ENCODE results near the gene NPPA.

Gene NPPA

GRCh38 chr1:11835441-11836225, 11.9 kb downstream of the NPPA start:
- peaks cover 89% of the 10 kb centered on the region for H3K36me3 ChIP-seq (ENCODE audit: insufficient read depth, insufficient read length, low read length)

DNA sequence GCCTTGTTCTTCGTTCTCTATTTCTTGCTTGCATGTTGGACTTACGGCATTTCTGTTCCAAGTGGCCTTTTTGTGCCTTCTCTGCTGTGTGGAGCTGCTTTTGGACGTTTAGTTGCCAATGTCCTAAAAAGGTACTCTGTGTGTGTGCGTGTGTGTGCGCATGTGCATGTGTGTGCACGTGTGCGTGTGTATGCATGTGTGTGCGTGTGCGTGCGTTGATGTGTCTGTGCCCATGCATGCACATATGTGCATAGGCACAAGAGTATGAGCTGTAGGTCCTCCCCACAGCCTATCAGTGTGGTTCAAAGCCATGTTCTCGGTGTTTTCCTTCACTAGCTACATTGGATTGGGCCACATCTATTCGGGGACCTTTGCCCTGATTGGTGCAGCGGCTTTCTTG, 13.7 kb downstream of the NPPA start:
- no peak for TF ChIP-seq SUZ12 (IDR thresholded peaks at IDR 0.05; ENCODE audit: extremely low read depth, insufficient read depth, insufficient read length)
- TF ChIP-seq YY1 (IDR thresholded peaks at IDR 0.05; ENCODE audit: insufficient read depth, insufficient read length) = no peak
- TF ChIP-seq ZNF274 (IDR thresholded peaks at IDR 0.05; ENCODE audit: low read depth, low read length) = no peak
- Histone ChIP-seq H3K4me3 (ENCODE audit: insufficient read length, low read depth) (no peak overlapping the region), H3K9me3 (ENCODE audit: insufficient read depth, low read length) (no peaks in the 10 kb centered on the region), H3K9ac (ENCODE audit: insufficient read length, low read depth) (no peak overlapping the region), H3K27me3 (ENCODE audit: insufficient read depth, insufficient read length) (no peaks in the 10 kb centered on the region), H3K4me1 (ENCODE audit: insufficient read depth, insufficient read length) (no peaks in the 10 kb centered on the region), H3K36me3 (ENCODE audit: insufficient read depth, insufficient read length, low read length) (peaks cover 88% of the 10 kb centered on the region)
- no peak for DNase-seq (ENCODE audit: low read depth, low spot score)

More at GRCh38 chr1:11835441-11836225, 11.9 kb downstream of the NPPA start:
- TF ChIP-seq YY1 (IDR thresholded peaks at IDR 0.05; ENCODE audit: insufficient read depth, insufficient read length) (no peak), ZNF274 (IDR thresholded peaks at IDR 0.05; ENCODE audit: low read depth, low read length) (no peak), SUZ12 (IDR thresholded peaks at IDR 0.05; ENCODE audit: extremely low read depth, insufficient read depth, insufficient read length) (no peak)
- Histone ChIP-seq H3K9me3 (ENCODE audit: insufficient read depth, low read length) (no peaks in the 10 kb centered on the region), H3K4me3 (ENCODE audit: insufficient read length, low read depth) (no peak overlapping the region), H3K27me3 (ENCODE audit: insufficient read depth, insufficient read length) (no peaks in the 10 kb centered on the region), H3K4me1 (ENCODE audit: insufficient read depth, insufficient read length) (no peaks in the 10 kb centered on the region), H3K9ac (ENCODE audit: insufficient read length, low read depth) (no peak overlapping the region)
- no peak for DNase-seq (ENCODE audit: low read depth, low spot score)

- no peak for TF ChIP-seq YY1 (IDR thresholded peaks at IDR 0.05; ENCODE audit: insufficient read depth, insufficient read length)
- H3K4me1 ChIP-seq (ENCODE audit: insufficient read depth, insufficient read length) = no peaks in the 10 kb centered on the region
- DNase-seq (ENCODE audit: low read depth, low spot score) = no peak
- H3K9me3 ChIP-seq (ENCODE audit: insufficient read depth, low read length) = no peaks in the 10 kb centered on the region
- peaks cover 88% of the 10 kb centered on the region for H3K36me3 ChIP-seq (ENCODE audit: insufficient read depth, insufficient read length, low read length)
- no peaks in the 10 kb centered on the region for H3K27me3 ChIP-seq (ENCODE audit: insufficient read depth, insufficient read length)
- no peak overlapping the region for H3K4me3 ChIP-seq (ENCODE audit: insufficient read length, low read depth)
- H3K9ac ChIP-seq (ENCODE audit: insufficient read length, low read depth) = no peak overlapping the region
Measured at GRCh38 chr1:11833497-11833896, 14.1 kb downstream of the NPPA start.

DNA sequence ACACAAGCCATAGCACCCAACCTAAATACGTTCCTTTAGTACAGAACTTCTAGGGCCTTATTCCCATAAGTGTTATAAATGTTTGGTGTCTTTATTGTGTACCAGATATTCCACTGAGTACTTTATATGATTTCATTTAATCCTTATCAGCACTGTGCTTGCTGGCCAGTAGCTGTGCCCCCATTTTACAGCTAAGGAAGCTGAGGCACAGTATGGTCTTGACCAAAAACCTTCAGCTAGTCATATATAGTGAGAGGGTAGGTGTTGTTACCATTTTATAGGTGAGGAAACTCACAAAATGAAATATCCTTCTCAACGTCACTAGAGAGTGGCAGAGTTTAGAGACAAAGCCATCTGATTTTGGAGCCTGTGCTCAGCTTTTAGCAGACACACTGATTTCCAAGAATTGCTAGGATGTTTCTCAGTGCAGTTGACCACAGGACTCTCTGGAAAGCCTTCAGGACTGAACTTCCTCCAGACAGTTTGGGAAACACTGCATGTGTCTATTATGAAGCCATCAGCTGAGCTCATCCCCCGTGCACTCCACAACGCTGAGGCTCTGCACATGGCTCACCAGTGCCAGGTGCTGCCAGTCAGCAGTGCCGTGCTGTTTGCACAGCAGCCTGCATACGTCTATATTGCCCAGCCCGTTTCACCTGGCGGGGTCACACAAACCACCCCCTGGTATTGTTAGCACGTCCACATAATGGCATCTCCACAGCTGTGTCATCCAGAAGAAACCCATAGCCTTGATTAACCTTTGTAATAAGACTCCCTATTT, 15.4 kb downstream of the NPPA start:
- DNase-seq (ENCODE audit: low read depth, low spot score) = no peak
- TF ChIP-seq ZNF274 (IDR thresholded peaks at IDR 0.05; ENCODE audit: low read depth, low read length) (no peak), SUZ12 (IDR thresholded peaks at IDR 0.05; ENCODE audit: extremely low read depth, insufficient read depth, insufficient read length) (no peak), YY1 (IDR thresholded peaks at IDR 0.05; ENCODE audit: insufficient read depth, insufficient read length) (no peak)
- H3K36me3 ChIP-seq (ENCODE audit: insufficient read depth, insufficient read length, low read length) = peaks cover 87% of the 10 kb centered on the region
- no peaks in the 10 kb centered on the region for H3K9me3 ChIP-seq (ENCODE audit: insufficient read depth, low read length)
- H3K27me3 ChIP-seq (ENCODE audit: insufficient read depth, insufficient read length) = no peaks in the 10 kb centered on the region
- no peak overlapping the region for H3K9ac ChIP-seq (ENCODE audit: insufficient read length, low read depth)
- H3K4me3 ChIP-seq (ENCODE audit: insufficient read length, low read depth) = no peak overlapping the region
- H3K4me1 ChIP-seq (ENCODE audit: insufficient read depth, insufficient read length) = no peaks in the 10 kb centered on the region

DNA sequence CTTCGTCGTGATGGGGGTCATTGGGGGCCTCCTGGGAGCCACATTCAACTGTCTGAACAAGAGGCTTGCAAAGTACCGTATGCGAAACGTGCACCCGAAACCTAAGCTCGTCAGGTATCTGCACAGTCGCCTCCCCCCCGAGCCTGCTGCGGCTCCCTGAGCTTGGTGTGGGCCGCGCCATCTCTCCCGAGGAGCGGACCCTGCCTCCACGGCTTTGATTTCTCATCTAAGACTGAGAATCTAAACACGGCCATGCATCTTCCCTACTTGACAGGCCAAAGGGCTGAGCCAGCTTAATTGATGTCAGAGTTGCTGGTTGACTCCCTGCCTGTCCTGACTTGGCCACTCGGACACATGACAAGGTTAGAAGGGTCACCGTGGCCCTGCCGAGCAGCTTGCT, 19.1 kb downstream of the NPPA start:
- Histone ChIP-seq H3K27me3 (ENCODE audit: insufficient read depth, insufficient read length) (no peaks in the 10 kb centered on the region), H3K9me3 (ENCODE audit: insufficient read depth, low read length) (no peaks in the 10 kb centered on the region), H3K9ac (ENCODE audit: insufficient read length, low read depth) (no peak overlapping the region), H3K4me3 (ENCODE audit: insufficient read length, low read depth) (no peak overlapping the region), H3K4me1 (ENCODE audit: insufficient read depth, insufficient read length) (no peaks in the 10 kb centered on the region), H3K36me3 (ENCODE audit: insufficient read depth, insufficient read length, low read length) (peaks cover 87% of the 10 kb centered on the region)
- TF ChIP-seq YY1 (IDR thresholded peaks at IDR 0.05; ENCODE audit: insufficient read depth, insufficient read length) (no peak), SUZ12 (IDR thresholded peaks at IDR 0.05; ENCODE audit: extremely low read depth, insufficient read depth, insufficient read length) (no peak), ZNF274 (IDR thresholded peaks at IDR 0.05; ENCODE audit: low read depth, low read length) (no peak)
- DNase-seq (ENCODE audit: low read depth, low spot score) = no peak

DNA sequence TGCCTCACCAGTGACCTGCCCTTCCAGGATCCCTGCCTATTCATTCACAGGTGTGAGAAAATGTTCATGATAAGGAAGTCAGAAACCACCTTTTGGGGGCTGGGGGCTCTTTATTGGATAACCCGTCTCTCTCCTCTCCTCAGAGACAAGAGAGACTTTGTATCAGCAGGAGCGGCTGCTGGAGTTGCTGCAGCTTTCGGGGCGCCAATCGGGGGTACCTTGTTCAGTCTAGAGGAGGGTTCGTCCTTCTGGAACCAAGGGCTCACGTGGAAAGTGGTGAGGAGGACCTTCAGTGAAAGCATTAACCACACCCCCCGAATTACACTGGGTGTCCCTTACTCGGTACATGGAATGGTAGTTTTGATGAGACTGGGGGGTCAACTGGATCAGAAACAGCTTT, 20.6 kb downstream of the NPPA start:
- Histone ChIP-seq H3K4me1 (ENCODE audit: insufficient read depth, insufficient read length) (no peaks in the 10 kb centered on the region), H3K9me3 (ENCODE audit: insufficient read depth, low read length) (no peaks in the 10 kb centered on the region)

DNA sequence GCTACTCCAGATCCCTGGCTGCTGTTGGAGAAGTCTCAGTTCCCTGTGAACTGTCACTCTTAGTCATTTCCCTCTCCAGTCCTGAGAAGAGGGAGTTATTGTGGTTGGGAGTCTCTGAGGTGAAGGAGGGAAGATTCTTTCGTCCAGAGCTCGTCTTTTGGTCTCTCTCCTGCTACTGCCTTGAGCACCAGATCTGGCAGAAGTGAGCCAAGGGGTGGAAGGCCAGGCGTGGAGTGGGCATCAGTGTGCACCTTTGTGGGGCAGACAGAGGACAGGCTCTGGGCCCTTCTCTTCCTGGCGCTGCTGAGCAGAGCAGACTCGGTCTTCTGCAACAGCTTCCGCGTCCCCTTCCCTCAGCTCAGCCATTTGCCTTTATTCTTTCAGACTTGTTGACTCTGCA, 22.5 kb downstream of the NPPA start:
- no peak for TF ChIP-seq SUZ12 (IDR thresholded peaks at IDR 0.05; ENCODE audit: extremely low read depth, insufficient read depth, insufficient read length)
- TF ChIP-seq YY1 (IDR thresholded peaks at IDR 0.05; ENCODE audit: insufficient read depth, insufficient read length) = no peak
- no peak for TF ChIP-seq ZNF274 (IDR thresholded peaks at IDR 0.05; ENCODE audit: low read depth, low read length)
- H3K4me3 ChIP-seq (ENCODE audit: insufficient read length, low read depth) = no peak overlapping the region
- DNase-seq (ENCODE audit: low read depth, low spot score) = no peak
- H3K9me3 ChIP-seq (ENCODE audit: insufficient read depth, low read length) = no peaks in the 10 kb centered on the region
- H3K4me1 ChIP-seq (ENCODE audit: insufficient read depth, insufficient read length) = no peaks in the 10 kb centered on the region
- H3K27me3 ChIP-seq (ENCODE audit: insufficient read depth, insufficient read length) = no peaks in the 10 kb centered on the region
- no peak overlapping the region for H3K9ac ChIP-seq (ENCODE audit: insufficient read length, low read depth)
- peaks cover 79% of the 10 kb centered on the region for H3K36me3 ChIP-seq (ENCODE audit: insufficient read depth, insufficient read length, low read length)

More for the DNA sequence above, 20.6 kb downstream of the NPPA start:
- no peak for DNase-seq (ENCODE audit: low read depth, low spot score)
- TF ChIP-seq ZNF274 (IDR thresholded peaks at IDR 0.05; ENCODE audit: low read depth, low read length) (no peak), YY1 (IDR thresholded peaks at IDR 0.05; ENCODE audit: insufficient read depth, insufficient read length) (no peak), SUZ12 (IDR thresholded peaks at IDR 0.05; ENCODE audit: extremely low read depth, insufficient read depth, insufficient read length) (no peak)
- Histone ChIP-seq H3K27me3 (ENCODE audit: insufficient read depth, insufficient read length) (no peaks in the 10 kb centered on the region), H3K9ac (ENCODE audit: insufficient read length, low read depth) (no peak overlapping the region), H3K4me3 (ENCODE audit: insufficient read length, low read depth) (no peak overlapping the region), H3K36me3 (ENCODE audit: insufficient read depth, insufficient read length, low read length) (peaks cover 87% of the 10 kb centered on the region)

Measured in NT2/D1 (cell line).